CD4-positive, alpha-beta T cell treated with Interleukin-12 subunit alpha and Interleukin-12 subunit beta, for 1 hour (primary cell): ENCODE measurements around the gene AEBP2.
"Not testable (repeated sequence)": the region's sequence is repeated elsewhere in the genome, so short reads cannot be mapped to it uniquely, and the experiment has no call there.

Experiments
- DNase-seq: peaks from one replicate; pipeline ENCODE4 v3.0.0-alpha.2; 2020

Gene AEBP2

DNA sequence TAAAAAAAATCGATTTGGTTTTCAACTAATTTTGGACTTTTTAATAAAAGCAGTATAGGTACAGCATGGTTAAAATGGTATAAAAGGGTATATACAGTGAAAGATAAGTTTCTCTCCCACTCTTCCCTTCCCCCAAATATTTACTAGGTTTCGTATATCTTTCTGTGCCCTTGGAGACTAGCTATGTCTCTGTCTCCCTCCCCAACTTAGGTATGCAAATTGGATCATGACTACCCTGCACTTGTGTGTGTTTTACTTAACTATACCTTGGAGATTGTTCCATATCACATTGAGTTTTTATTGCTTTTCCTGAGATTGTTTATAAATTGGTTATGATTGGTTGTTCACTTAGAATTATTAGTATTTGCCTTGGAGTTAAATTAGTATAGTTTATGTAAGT lies 19.4 kb downstream of the AEBP2 start:
- no peak for DNase-seq

DNA sequence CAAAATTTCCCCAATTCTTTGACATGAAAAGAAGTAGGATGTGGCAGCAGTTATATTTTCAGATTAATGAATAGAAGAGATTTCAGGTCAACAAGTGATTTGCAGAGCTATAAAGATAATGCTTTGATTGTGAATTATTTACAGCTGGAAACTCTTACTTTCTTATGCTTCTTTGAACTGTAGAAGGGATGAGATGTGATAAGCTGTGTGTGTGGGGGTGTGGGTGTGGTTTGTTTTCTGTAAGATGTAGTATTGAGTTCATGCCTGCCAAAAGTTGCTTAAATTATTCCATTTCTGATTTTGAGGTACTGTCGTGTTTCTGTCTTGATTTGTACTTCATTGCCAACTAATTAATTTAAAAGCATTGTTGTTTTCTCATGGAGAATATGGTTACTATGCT lies 22.7 kb downstream of the AEBP2 start:
- DNase-seq, result no peak

DNA sequence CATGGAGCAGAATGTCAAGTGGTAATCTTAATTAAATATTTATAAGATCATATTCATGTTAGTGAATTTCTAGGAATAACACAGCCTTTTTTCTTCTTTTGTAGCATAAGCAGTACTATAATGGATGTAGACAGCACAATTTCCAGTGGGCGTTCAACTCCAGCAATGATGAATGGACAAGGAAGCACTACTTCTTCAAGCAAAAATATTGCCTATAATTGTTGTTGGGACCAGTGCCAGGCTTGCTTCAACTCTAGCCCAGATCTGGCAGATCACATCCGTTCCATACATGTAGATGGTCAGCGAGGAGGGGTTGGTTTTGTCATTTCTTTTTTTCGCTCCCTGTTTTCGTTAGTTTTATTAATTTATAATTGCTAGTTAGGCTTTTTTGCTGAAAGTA lies 23.1 kb downstream of the AEBP2 start:
- no peak for DNase-seq

DNA sequence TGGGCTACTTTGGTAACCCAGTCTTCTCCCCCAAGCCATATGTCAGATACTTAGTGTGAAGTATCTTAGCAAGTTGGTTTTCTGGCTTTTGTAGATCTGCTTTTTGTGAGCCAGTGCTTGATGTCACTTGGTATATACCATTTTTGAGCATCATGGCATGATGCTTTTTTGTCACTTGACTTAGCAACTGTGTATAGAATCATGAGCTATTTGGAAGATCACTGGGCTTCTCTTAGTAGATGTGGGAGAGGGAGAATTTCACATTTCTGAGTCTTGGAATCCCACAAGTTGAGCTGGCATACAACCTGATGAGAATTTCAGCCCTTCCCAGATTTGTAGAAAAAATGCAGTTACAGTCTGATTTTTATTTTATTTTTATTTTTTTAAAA lies 24.9 kb downstream of the AEBP2 start:
- DNase-seq, result no peak

DNA sequence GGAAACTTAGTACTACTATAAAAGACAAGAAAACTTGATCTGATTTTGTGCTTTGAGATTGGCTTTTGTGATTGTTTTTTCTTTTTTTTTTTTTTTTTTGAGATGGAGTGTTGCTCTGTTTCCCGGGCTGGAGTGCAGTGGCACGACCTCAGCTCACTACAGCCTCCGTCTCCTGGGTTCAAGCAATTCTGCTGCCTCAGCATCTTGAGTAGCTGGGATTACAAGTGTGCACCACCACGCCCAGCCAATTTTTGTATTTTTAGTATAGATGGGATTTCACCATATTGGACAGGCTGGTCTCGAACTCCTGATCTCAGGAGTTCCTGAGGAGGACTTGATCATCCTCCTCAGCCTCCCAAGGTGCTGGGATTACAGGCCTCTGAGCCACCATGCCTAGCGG lies 26.4 kb downstream of the AEBP2 start:
- no peak for DNase-seq

DNA sequence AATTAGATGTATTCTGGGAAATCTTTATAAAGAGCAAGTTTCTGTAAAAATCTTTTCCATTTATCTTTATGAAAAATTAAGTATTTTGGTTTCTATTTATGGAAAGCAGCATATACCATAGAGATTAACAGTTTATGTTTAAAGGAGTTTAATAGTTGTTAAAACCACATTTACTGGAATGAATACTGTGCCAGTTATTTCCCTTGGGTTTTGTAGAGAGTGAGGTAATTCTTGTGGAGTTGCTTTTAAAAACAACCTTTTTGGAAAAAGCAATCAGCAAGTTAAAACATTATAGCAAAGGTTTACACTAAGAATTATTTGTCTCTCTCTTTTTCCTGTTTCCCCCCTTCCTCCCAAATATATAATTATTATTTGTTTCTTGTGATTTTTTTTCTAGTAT lies 34.9 kb downstream of the AEBP2 start:
- DNase-seq, result no peak

DNA sequence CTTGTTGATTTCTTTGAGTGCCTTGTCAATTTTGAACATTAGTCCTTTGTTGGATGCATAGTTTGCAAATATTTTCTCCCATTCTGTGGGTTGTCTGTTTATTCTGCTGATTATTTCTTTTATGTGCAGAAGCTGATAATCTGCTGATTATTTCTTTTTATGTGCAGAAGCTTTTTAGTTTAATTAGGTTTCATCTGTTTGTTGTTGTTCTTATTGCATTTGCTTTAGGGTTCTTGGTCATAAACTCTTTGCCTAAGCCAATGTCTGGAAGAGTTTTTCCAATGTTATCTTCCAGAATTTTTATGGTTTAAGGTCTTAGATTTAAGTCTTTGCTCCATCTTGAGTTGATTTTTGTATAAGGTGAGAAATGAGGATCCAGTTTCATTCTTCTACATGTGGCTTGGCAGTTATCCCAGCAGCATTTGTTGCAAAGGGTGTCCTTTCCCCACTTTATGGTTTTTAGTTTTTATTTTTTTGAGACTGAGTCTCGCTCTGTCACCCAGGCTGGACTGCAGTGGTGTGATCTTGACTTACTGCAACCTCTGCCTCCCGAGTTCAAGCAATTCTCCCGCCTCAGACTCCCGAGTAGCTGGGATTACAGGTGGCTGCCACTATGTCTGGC lies 36.7 kb downstream of the AEBP2 start:
- not testable (repeated sequence) for DNase-seq

DNA sequence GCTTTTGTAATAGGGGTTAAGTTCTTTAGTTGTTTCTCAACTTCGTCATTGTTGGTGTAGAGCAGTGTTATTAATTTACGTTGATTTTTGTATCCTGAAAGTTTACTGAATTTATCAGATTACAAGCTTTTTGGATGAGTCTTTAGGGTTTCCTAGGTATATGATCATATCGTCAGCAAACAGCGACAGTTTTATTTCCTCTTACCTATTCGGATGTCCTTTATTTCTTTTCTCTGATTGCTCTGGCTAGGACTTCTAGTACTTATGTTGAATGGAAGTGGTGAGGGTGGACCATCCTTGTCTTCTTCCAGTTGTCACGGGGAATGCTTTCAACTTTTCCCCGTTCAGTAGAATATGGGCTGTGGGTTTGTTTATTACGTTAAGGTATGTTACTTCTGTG lies 37.8 kb downstream of the AEBP2 start:
- no peak for DNase-seq

DNA sequence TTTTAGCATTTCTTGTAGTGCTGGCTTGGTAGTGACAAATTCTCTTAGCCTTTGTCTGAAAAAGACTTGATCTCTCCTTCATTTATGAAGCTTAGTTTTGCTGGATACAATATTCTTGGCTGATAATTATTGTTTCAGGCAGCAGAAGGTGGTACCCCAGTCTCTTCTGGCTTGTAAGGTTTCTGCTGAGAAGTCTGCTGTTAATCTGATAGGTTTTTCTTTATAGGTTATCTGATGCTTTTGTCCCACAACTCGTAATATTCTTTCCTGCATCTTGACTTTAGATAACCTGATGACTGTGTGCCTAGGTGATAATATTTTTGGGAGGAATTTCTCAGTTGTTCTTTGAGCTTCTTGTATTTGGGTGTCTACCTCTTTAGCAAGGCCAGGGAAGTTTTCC lies 41.2 kb downstream of the AEBP2 start:
- no peak for DNase-seq

DNA sequence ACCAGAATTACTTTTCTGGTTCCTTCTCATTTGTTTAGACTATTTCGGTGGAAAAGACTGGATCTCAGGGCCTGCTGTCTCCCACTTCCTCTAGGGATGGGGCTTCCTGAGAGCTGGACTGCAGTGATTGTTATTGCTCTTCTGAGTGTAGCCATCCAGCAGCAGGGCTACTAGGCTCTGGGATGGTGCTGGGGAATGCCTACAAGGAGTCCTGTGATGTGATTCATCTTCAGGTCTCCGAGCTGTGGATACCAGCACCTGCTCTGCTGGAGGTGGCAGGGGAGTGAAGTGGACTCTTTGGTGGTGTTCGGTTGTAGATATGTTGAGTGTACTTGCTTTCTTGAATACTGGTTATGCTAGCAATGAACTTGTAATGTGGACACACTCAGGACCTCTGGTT lies 42.7 kb downstream of the AEBP2 start:
- no peak for DNase-seq

DNA sequence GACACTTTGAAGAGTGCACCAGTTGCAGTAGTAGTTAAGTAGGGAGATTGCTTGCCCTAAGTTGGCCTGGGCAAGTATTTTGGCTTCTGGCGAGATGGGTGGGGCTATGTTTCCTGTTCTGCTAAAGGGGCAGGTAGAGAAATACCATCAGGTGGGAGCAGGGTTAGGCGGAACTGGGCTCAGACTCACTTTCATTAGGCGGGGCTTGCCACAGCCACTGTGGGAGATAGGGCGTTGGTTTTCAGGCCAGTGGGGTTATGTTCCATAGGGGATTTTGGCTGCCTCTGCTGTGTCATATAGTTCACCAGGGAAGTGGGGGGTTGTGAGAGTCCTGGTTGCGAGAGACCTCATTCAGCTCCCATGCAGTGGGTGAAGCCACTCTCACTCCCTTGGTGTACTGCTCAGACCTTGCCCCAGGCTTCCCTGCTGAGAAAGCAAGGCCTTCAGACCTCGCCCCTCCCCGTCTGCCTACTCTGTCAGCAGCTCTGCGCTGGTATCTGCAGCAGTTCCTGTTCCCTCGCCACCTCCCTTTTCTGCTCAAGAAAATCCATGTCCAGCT lies 43.3 kb downstream of the AEBP2 start:
- peak; percentile 47 for DNase-seq

DNA sequence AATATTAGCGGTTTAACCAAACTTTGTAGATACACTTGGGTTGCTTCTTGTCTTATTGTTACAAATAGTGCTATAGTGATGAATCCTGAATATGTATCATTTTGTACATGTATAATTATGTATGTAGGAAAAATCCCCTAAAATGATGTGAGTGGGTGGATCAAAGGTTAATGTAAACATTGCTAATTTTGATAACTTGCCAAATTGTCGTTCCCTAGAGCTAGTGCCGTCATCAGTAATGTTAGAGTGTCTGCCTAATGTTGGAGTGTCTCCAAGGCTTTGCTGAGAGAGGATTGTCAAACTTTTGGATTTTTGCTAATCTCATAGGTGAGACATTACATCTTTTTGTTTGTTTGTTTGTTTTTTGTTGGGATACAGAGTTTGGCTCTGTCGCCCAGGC lies 44.4 kb downstream of the AEBP2 start:
- no peak for DNase-seq

DNA sequence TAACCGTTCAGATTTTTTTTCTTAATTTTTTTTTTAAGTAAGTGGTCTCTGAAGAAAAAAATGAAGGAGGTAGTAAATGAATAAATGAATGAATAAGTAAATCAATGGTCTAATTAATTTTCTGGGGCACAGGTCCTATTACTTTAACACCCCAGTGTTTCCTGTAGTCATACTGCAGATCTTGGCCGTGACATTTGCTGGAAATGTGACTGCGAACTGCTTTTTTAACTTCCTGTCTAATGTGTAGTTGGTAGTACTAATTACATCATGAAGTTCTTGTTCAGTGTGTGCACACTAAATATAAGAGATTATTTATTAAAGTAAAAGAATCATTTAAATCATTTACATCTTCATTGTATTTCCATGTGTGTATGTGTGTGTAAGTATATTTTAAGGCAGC lies 45.4 kb downstream of the AEBP2 start:
- DNase-seq, result peak; percentile 28

DNA sequence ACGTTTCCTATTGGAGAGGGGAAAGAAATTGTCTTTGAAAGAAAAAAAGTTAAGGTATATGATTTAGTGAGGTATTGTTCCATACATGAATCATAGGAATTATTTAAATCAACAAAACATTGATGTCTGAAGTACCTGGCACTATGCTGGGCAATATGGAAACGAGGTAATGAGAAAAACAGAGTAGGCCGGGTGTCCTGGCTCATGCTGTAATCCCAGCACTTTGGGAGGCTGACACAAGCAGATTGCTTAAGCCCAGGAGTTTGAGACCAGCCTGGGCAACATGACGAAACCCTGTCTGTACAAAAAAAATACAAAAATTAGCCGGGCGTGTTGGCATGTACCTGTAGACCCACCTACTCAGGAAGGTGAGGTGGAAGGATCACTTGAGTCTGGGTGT lies 45.9 kb downstream of the AEBP2 start:
- no peak for DNase-seq

DNA sequence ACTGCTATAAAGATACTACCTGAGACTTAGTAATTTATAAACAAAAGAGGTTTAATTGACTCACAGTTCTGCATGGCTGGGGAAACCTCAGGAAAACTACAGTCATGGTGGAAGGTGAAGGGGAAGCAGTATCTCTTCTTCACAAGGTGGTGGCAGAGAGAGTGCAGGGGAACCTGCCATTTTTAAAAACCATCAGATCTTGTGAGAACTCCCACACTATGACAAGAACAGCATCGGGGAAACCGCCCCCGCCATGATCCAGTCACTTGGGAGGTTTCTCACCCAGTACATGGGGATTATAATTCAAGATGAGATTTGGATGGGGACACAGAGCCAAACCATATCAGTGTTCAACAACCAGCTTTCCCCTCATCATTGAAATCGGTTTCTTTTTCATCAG lies 49.9 kb downstream of the AEBP2 start:
- no peak for DNase-seq

DNA sequence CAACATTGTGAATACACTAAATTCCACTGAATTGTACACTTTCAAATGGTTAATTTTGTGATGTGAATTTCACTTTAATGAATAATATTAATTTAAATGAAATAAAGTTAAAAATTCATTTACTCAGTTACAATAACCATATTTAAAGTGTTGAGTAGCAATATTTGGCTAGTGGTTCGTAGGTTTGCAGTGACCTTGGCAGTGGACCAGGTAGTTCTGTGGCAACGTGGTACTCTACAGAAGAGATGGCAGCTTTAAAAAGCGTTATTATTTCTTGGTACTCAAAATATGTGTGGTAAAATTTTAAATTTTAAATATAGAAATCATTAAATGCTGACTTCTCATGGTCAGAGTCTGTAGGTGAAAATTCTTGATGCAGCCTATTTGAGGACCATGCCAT lies 51.6 kb downstream of the AEBP2 start:
- DNase-seq, result no peak

DNA sequence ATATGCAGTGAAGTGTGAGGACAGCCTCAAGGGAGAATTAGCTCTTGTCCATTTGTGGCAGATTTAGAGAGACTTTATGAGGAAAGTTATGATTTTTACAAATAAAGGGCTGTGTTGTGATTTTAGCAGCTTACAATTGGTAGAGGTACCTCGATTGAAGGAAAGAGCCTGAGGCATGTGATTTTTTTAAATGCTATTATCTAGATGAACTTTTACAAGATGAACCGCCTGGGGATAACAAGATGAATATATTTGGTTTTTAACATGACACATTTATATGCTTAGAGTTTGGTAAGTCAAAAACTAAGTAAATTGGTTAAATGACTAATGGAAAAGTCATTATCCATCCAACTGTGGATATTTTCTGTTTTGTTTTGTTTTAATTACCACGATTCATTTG lies 52.6 kb downstream of the AEBP2 start:
- DNase-seq, result no peak

DNA sequence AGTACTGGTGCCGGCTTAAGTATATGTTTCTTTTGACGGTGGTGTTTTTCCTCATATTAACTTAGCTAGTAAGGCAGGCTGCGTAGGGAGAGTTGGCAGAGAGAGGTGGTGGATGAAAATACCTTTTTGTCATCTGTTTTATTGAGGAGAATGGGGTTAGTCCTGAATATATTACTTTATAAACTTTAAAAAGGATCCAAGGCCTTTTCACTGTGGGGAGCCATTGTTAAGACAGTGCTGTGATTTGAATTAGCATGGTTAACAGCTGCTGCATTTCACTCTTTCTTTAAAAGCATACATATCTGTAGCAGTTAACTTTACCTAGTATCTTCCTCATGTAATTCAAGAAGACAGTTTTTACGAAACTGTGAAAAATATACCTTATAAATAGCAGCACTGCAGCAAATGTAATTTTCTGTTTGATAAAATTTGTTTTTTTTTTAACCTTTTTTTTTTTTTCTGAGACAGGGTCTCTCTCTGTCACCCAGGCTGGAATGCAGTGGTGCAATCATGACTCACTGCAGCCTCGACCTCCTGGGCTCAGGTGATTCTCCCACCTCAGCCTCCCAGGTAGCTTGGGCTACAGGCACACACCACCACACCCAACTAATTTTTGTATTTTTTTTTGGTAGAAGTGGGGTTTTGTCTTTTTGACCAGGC lies 57.1 kb downstream of the AEBP2 start:
- no peak for DNase-seq

DNA sequence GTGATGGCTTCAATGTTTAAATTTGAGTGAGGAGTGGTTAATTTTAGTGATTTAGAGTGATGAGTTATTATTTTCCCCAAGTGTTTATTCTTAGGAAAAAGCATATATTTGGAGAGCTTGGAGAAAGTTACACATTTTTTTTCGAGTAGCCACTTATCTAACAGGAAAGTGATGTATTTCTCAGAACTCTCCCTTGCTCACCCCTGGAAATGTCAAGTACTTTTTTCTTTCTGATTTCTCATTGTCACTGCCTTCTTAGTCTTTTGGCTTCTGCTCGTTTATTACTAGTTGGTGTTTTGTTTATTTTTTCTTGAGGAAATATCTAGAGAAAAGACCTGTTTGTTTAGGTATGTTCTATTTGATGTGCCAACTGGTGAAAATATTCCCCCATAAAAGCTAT lies 58.8 kb downstream of the AEBP2 start:
- no peak for DNase-seq

DNA sequence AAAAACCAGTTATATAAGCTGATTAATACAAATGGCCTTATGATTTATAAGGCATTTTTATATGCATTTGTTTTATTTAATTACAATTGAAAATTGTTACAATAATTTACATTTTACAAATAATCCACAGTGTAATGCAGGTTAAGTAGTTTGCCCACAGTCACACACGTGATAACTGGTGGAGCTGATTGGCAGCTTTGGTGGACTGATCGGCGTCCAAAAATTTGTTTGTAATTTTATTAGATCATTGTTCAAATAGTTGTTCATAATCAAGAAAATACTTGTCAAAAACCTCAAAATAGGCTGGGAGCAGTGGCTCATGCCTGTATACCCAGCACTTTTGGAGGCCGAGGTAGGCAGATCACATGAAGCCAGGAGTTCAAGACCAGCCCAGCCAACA lies 59.7 kb downstream of the AEBP2 start:
- no peak for DNase-seq

DNA sequence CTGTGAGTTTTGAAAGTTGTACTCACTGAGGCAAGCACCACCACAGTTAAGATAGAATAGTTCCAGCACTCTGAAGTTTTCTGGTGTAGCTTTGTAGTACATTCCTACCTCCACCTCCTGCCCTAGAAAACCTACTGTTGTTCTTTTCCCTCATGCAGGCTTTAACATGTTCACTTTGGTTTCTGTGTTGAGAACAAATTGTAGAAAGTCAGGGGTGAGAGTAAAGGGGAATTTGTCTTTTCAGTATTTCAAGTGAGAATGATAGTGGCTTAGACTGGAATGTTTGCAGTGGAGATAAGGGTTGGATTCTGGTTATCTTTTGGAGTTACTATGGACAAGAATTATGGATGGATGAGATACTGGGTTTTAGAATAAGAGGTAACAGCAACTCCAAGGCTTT lies 67.2 kb downstream of the AEBP2 start:
- no peak for DNase-seq

DNA sequence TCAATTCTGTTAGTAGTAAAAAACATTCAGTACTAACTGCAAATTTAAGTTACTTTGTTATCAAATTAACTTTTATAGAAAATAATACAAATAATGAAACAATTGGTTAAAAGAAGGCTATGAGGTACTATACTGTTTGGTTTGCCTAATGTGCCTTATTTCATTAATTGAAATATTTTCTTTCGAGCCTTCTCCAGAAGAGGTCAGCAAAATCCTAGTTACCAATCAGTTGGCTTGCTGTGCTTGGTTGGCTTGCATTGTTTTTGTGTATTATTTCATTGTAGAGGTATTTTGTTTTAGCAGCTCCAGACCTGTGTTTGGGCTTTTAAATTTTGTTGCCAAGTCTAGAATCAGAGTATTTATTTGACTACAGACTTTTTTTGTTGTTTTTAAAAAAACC lies 68.5 kb downstream of the AEBP2 start:
- DNase-seq, result no peak

DNA sequence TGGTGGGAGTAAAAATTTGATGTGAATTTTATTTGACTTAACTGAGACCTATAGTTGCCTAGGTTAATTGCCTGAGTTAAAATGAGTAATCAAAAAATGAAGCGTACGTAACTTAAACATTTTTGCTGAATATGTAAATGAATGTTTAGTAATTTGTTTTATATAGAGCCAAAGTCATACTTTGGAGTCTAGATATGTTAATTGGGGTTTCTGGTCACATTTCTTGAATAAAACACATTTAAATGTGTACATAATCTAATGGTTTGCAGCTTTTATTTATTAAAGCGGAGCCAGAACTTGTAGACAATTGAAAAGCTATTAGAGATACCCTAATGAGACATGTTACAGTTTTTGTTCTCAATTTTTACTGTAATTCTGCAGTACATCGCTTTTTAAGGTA lies 71.2 kb downstream of the AEBP2 start:
- no peak for DNase-seq

DNA sequence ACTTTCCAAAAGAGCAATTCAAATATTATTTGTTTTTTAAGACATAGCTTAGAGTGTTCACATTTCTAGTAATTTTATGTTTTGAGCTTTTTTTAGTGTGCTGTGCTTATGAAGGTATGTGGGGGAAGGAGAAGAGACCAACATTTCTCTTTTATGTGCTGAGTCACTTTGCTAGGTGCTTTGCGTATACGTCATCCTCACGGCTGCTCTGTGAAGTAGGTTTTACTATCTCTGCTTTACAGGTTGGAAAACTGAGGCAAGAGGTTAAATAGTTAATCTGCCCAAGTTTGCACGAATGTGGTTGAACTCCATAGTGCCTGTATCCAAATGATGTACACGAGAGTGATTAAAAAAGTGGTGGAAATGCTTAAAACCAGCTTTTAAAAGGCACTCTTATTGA lies 75.9 kb downstream of the AEBP2 start:
- no peak for DNase-seq

DNA sequence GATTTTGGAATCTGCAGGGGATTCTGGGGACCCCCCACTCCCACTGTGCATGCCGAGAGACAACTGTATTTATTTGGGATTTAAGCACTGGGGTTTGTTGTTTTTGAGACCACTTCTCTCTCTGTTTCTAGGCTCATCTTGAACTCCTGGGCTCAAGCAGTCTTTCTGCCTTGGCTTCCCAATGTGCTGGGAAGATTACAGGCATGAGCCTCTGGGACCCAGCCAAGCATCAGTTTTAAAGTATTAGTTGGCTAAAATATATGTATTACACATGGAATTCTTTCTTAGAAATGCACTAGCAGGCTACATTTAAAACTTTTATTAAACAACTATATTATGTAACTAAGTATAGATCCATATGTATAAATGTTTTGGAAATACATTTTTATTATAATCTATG lies 78.3 kb downstream of the AEBP2 start:
- DNase-seq, result no peak
